ENCODE results near the gene ZBTB2.

DNA sequence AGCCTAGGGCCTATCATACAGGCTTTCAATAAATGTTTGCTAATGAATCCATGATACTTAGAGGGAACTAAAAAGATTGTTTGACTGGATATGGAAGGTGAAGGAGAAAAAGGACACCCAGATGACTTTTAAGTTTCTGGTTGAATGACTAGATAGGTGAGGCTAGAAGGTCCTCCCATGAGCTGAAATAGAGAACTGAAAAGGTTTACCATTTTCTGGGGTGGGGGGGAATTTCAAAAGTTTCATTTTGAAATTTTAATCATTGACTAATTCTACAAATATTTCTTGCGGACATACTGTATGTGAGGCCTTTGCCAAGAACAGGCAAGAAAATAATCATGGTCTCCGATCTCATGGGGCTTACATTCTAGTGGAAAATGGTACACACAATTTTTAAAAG lies 17.9 kb upstream of the ZBTB2 start:
- no peak for TF ChIP-seq CTCF (IDR thresholded peaks at IDR 0.05 in 8 of 11, conservative IDR thresholded peaks at IDR 0.05 in 3 of 11)
- no peak for TF ChIP-seq POLR2A (IDR thresholded peaks at IDR 0.05)

Measured in spleen (tissue), 7 donors.